PC-9 (cell line): Measurements from ENCODE around the gene PTPN1. TPM values are rescaled to one million over a fixed set of nuclear protein-coding genes. Genes with fewer than 3 reads are reported as not detected.
A peak's percentile ranks its signal among the peaks of the same experiment; 100 is the strongest.

Experiments
- BruUV-seq: library from RNA; stranded (reverse); fragments of 400-500 nt; replicated peaks from 2 replicates; lab custom pipeline; 2021; lab: Mats Ljungman, UMichigan
- CTCF ChIA-PET: fragments of 300-600 bp; sonication (Branson Sonifier 250); formaldehyde crosslinking; loops from one replicate; lab custom pipeline; 2022; ENCODE audit warnings: antibody characterized with exemption; lab: Charles Lee
- POLR2A ChIA-PET: fragments of 300-600 bp; sonication (Branson Sonifier 250); formaldehyde crosslinking; loops from one replicate; lab custom pipeline; 2022; ENCODE audit warnings: antibody characterized with exemption; ENCODE audit not compliant: unreplicated experiment; lab: Charles Lee
- DNase-seq, 2 experiments: peaks; one replicate each; pipeline versions ENCODE4 v3.0.0 to v3.0.0-alpha.2; 2015 to 2022; ENCODE audit warnings: mixed read lengths in 1 of 2
- H2AFZ ChIP-seq: fragments of 200-600 bp; sonication (generic); 2 replicates; pipeline ENCODE4 v1.8.1; 2017; ENCODE audit warnings: antibody characterized with exemption
- H3F3A ChIP-seq: fragments of 200-600 bp; sonication (generic); 2 replicates; pipeline ENCODE4 v1.8.1; 2017; ENCODE audit warnings: antibody characterized with exemption, mild to moderate bottlenecking, low read depth; ENCODE audit not compliant: insufficient read depth
- H3K27ac ChIP-seq: fragments of 200-600 bp; sonication (generic); 2 replicates; pipeline ENCODE4 v1.6.1; 2016; ENCODE audit warnings: mixed run types
- H3K27me3 ChIP-seq: fragments of 200-600 bp; sonication (generic); 2 replicates; pipeline ENCODE4 v1.6.1; 2016; ENCODE audit warnings: low read depth, mixed run types; ENCODE audit not compliant: insufficient read depth
- H3K36me3 ChIP-seq: fragments of 200-600 bp; sonication (generic); 2 replicates; pipeline ENCODE4 v1.6.1; 2016; ENCODE audit warnings: low read depth, mixed run types
- H3K4me1 ChIP-seq: fragments of 200-600 bp; sonication (generic); replicated peaks from 2 replicates; pipeline ENCODE4 v1.6.1; 2016; ENCODE audit warnings: mixed run types; ENCODE audit not compliant: insufficient read depth
- H3K4me2 ChIP-seq: fragments of 200-600 bp; sonication (generic); 2 replicates; pipeline ENCODE4 v1.6.1; 2017; ENCODE audit warnings: mixed run types
- H3K4me3 ChIP-seq: fragments of 200-600 bp; sonication (generic); 2 replicates; pipeline ENCODE4 v1.6.1; 2016; ENCODE audit warnings: mixed run types
- H3K79me2 ChIP-seq: fragments of 200-600 bp; sonication (generic); 2 replicates; pipeline ENCODE4 v1.6.1; 2017; ENCODE audit warnings: low read depth, mixed run types
- H3K9me2 ChIP-seq: fragments of 200-600 bp; sonication (generic); 2 replicates; pipeline ENCODE4 v1.8.1; 2017; ENCODE audit warnings: mild to moderate bottlenecking; ENCODE audit not compliant: insufficient read depth
- H3K9me3 ChIP-seq: fragments of 200-600 bp; sonication (generic); 2 replicates; pipeline ENCODE4 v1.8.1; 2016; ENCODE audit warnings: low read depth; ENCODE audit not compliant: insufficient read depth
- H4K20me1 ChIP-seq: fragments of 200-600 bp; sonication (generic); 2 replicates; pipeline ENCODE4 v1.8.1; 2017; ENCODE audit not compliant: insufficient read depth
- EZH2 ChIP-seq: fragments of 200-600 bp; sonication (generic); IDR thresholded peaks from 2 replicates; pipeline ENCODE4 v1.8.0; 2017; ENCODE audit warnings: antibody characterized with exemption, low read depth
- intact Hi-C: fragments of 100-400 bp; cut with micrococcal nuclease; formaldehyde crosslinking; loops from one replicate; pipeline ENCODE4 v1.10.0; 2022; ENCODE audit not compliant: unreplicated experiment
- total RNA-seq: library from RNA; stranded (reverse); gene quantifications from 2 replicates; pipeline ENCODE4 v1.2.3, GENCODE V29; 2021
- TF ChIP-seq, protein P1 (sequence below): fragments of 200-600 bp; sonication (generic); conservative IDR thresholded peaks from 2 replicates; pipeline ENCODE4 v1.6.1; 2017; ENCODE audit warnings: mixed run types, antibody characterized with exemption, mild to moderate bottlenecking, moderate library complexity

PTPN1 gene
- total RNA-seq, 1 experiment from 2014 or later, result 59.8 TPM

DNA sequence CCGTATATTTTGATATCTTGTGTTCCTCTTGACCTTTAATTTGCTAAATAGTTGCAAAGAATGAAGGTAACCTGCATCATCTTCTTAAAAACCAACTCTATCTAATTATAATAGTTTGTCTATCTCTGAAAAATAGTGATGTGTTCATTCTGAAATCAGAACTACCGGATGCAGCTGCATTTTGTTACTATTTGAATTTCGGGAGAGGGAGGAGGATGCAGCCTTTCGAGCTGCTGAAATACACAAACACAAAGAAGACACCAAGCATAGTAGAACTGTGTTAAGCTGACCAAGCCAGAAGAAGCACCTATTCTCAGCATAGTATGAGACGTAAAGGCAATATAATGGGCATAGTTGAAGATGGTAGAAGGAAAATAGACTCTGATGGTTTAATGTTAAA lies 33.1 kb downstream of the PTPN1 start:
- Histone ChIP-seq H3K9me2 (no peaks in the 10 kb centered on the region), H2AFZ (no peak overlapping the region), H3K9me3 (no peaks in the 10 kb centered on the region; the same call in 1 of the 2 replicates), H3K27me3 (no peaks in the 10 kb centered on the region), H3K27ac (no peak overlapping the region), H3K4me3 (no peak overlapping the region), H4K20me1 (no peaks in the 10 kb centered on the region), H3K4me2 (no peak overlapping the region), H3K79me2 (peaks cover 76% of the 10 kb centered on the region), H3K4me1 (peaks cover 44% of the 10 kb centered on the region), H3F3A (peaks cover 38% of the 10 kb centered on the region), H3K36me3 (peaks cover 9% of the 10 kb centered on the region)
- ChIA-PET POLR2A (no interaction called here), CTCF (interaction anchor here (0.7 kb wide), 1 partner anchor 8 kb away, joined by 3 read pairs; no protein-coding TSS in a partner anchor)
- no peak for DNase-seq
- BruUV-seq, result no TSS peak
- intact Hi-C loops, result loop anchor here (5.0 kb wide), 1 partner anchor 51 kb away; no protein-coding TSS in a partner anchor
- TF ChIP-seq, protein P1, sequence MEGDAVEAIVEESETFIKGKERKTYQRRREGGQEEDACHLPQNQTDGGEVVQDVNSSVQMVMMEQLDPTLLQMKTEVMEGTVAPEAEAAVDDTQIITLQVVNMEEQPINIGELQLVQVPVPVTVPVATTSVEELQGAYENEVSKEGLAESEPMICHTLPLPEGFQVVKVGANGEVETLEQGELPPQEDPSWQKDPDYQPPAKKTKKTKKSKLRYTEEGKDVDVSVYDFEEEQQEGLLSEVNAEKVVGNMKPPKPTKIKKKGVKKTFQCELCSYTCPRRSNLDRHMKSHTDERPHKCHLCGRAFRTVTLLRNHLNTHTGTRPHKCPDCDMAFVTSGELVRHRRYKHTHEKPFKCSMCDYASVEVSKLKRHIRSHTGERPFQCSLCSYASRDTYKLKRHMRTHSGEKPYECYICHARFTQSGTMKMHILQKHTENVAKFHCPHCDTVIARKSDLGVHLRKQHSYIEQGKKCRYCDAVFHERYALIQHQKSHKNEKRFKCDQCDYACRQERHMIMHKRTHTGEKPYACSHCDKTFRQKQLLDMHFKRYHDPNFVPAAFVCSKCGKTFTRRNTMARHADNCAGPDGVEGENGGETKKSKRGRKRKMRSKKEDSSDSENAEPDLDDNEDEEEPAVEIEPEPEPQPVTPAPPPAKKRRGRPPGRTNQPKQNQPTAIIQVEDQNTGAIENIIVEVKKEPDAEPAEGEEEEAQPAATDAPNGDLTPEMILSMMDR, result no peak
- no peak for TF ChIP-seq EZH2

DNA sequence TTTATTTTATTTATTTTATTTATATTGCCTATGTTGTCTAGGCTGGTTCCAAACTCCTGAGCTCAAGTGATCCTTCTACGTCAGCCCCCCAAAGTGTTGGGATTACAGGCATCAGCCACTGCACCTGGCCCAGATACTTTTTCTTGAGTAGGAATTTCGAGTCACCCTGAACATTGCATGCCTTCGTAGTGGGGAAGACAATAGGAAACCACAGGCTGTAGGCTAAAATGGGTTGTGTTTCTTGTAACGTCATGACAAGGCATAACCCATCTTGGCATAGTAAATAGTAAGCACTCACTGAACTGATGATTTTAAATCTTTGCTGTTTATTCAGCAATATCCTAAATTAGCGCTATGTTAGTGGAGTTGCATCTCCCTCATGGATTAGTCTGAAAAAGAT lies 34.9 kb downstream of the PTPN1 start:
- H3K4me1 ChIP-seq, result peaks cover 26% of the 10 kb centered on the region
- H3K4me3 ChIP-seq, result no peak overlapping the region
- CTCF ChIA-PET, result no interaction called here
- no peaks in the 10 kb centered on the region; the same call in 1 of the 2 replicates for H3K9me3 ChIP-seq
- POLR2A ChIA-PET, result interaction anchor here (0.6 kb wide), 2 partner anchors 33 to 197 kb away, joined by 5 to 6 read pairs; no protein-coding TSS in a partner anchor
- H3K27ac ChIP-seq, result no peak overlapping the region
- no peak for DNase-seq
- no peak for TF ChIP-seq EZH2
- TF ChIP-seq, protein P1, result no peak
- no peak overlapping the region for H2AFZ ChIP-seq
- H3K79me2 ChIP-seq, result peaks cover 68% of the 10 kb centered on the region
- BruUV-seq, result no TSS peak
- H3K36me3 ChIP-seq, result peaks cover 19% of the 10 kb centered on the region
- H4K20me1 ChIP-seq, result no peaks in the 10 kb centered on the region
- H3F3A ChIP-seq, result peaks cover 35% of the 10 kb centered on the region
- no peak overlapping the region for H3K4me2 ChIP-seq
- H3K27me3 ChIP-seq, result no peaks in the 10 kb centered on the region
- no peaks in the 10 kb centered on the region for H3K9me2 ChIP-seq
- intact Hi-C loops, result no loop called here

DNA sequence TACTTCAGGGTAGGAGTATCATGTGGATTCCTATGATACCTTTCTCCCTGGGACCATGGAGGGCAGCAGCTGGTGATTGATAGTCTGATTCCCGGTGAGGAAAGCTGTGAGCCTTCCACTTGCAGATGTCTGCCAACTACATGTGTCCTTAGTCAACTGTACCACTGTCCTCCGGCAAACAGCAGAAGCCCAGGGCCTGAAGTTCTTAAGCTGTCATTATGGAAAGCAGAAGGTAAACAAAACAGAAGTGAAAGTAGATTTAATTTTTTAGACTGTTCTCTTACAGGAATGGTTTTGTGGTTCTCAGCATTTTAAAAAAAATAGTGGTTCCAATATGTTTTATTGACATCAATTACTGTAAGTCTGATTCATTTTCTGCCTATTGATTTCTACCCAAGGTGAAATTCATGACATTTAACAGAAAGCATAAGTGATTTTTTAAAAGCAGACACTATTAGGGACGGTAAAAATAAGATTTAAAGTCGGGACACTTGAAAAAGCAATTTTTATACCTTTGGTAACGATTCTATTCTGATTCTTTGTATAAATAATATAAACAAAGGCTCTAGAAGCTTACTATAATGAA lies 36.6 kb downstream of the PTPN1 start:
- Histone ChIP-seq H3K79me2 (peaks cover 69% of the 10 kb centered on the region), H3K27ac (peak overlapping the region; percentile 30; the same call in 1 of the 2 replicates), H3K4me2 (no peak overlapping the region), H3K27me3 (no peaks in the 10 kb centered on the region), H3K4me1 (peaks cover 11% of the 10 kb centered on the region), H3K9me3 (no peaks in the 10 kb centered on the region; the same call in 1 of the 2 replicates), H3K4me3 (no peak overlapping the region), H3K36me3 (peaks cover 19% of the 10 kb centered on the region), H2AFZ (no peak overlapping the region), H3K9me2 (no peaks in the 10 kb centered on the region), H3F3A (peaks cover 20% of the 10 kb centered on the region), H4K20me1 (no peaks in the 10 kb centered on the region)
- intact Hi-C loops, result no loop called here
- TF ChIP-seq EZH2, result no peak
- ChIA-PET CTCF (no interaction called here), POLR2A (interaction anchor here (0.7 kb wide), 2 partner anchors 123 to 197 kb away, joined by 3 to 5 read pairs; no protein-coding TSS in a partner anchor)
- DNase-seq, result no peak
- no TSS peak for BruUV-seq
